Measurements from ENCODE around the gene SACM1L. TPM values are rescaled to one million over a fixed set of nuclear protein-coding genes. Genes with fewer than 3 reads are reported as not detected.
A peak's percentile ranks its signal among the peaks of the same experiment; 100 is the strongest.

The SACM1L gene
- total and polyA plus RNA-seq, 2 of the 13 experiments (the other 11 are each of a cell fraction or from before 2014, with no cell fraction given) = 15.1 to 27.8 TPM

DNA sequence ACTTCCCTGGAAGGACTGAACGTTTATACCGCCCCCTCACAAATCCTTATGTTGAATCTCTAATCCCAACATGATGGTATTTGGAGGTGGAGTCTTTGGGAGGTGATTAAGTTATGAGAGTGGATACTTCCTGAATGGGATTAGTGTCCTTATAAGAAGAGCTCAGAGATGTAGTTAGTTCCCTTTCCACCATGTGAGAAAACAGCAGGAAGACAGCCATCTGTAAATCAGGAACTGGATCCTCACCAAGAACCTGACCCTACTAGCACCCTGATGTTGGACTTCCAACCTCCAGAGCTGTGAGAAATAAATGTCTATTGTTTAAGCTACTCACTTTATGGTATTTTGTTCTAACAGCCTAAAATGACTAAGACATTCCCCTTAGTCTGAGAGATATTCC, 33.3 kb upstream of the SACM1L start (continued):
- TF ChIP-seq, protein P1, sequence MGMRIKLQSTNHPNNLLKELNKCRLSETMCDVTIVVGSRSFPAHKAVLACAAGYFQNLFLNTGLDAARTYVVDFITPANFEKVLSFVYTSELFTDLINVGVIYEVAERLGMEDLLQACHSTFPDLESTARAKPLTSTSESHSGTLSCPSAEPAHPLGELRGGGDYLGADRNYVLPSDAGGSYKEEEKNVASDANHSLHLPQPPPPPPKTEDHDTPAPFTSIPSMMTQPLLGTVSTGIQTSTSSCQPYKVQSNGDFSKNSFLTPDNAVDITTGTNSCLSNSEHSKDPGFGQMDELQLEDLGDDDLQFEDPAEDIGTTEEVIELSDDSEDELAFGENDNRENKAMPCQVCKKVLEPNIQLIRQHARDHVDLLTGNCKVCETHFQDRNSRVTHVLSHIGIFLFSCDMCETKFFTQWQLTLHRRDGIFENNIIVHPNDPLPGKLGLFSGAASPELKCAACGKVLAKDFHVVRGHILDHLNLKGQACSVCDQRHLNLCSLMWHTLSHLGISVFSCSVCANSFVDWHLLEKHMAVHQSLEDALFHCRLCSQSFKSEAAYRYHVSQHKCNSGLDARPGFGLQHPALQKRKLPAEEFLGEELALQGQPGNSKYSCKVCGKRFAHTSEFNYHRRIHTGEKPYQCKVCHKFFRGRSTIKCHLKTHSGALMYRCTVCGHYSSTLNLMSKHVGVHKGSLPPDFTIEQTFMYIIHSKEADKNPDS (CRISPR knock-in tag; IDR thresholded peaks at IDR 0.05) = no peak
- no peak for TF ChIP-seq SIN3A (IDR thresholded peaks at IDR 0.05; ENCODE audit: borderline replicate concordance, low read depth, low read length)

DNA sequence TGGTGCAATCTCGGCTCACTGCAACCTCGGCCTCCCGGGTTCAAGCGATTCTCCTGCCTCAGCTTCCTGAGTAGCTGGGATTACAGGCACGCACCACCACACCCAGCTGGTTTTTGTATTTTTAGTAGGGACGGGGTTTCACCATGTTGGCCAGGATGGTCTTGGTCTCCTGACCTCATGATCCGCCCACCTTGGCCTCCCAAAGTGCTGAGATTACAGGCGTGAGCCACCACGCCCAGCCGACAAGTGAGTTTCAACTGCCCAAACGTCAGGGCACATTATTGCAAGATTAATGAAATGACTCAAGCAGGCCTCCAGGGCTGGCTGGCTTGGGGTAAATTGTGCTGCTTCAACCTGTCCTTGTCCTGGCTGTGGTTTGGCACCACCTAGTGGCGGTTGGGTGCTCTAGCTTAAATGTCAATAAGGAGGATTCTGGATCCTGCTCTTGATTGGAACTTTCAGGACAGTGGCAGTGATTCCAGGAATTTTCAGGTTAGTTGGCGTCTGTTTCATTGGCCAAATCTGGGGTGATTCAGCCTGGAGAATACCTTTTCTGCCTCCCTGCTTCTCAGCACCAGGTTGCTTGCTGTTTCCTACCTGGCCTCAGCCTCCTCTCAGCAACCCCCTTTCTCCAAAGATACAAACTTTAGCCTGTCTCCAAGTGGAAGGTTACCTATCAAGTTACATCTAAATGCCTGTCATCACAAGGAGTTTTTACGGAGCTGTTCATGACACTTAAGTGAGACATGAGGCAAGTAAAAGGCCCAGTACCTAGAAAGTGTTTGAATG, 32.4 kb upstream of the SACM1L start:
- Histone ChIP-seq H4K20me1 (ENCODE audit: insufficient read depth, low read length) (no peaks in the 10 kb centered on the region), H3K4me3 (replicated peaks in 1 of 3; ENCODE audit: insufficient read depth in 1 of 3, low read depth in 2 of 3, low read length in 3 of 3) (no peak overlapping the region), H3K27ac (ENCODE audit: extremely low read length, insufficient read depth, low read length) (no peak overlapping the region), H2AFZ (ENCODE audit: low read length) (no peak overlapping the region), H3K4me1 (ENCODE audit: insufficient read depth, low read length) (peaks cover 29% of the 10 kb centered on the region), H3K9ac (ENCODE audit: insufficient read depth, low read depth, low read length) (no peak overlapping the region), H3K79me2 (ENCODE audit: insufficient read depth, low read length) (peaks cover 6% of the 10 kb centered on the region), H3K36me3 (replicated peaks in 1 of 2; ENCODE audit: control insufficient read depth in 1 of 2, insufficient read depth in 2 of 2, low read length in 2 of 2) (peaks cover 0 to 4% of the 10 kb centered on the region in 2 experiments; a peak in 1 of 5 replicates), H3K4me2 (ENCODE audit: low read depth, low read length) (no peak overlapping the region), H3K9me3 (ENCODE audit: low read length) (no peaks in the 10 kb centered on the region), H3K27me3 (ENCODE audit: control insufficient read depth in 1 of 2, insufficient read depth in 2 of 2, low read length in 2 of 2) (no peaks in the 10 kb centered on the region)
- no TSS peak for BruUV-seq (replicated peaks)
- peak; percentile 96 for FAIRE-seq
- in situ Hi-C loops (cut with HindIII; ENCODE audit: extremely low pct_ligation_motif_present, low pct_unique_long_range_greater_than_20kb) = loop anchor here (5.0 kb wide), 2 partner anchors 64 to 144 kb away; partner anchors contain the start of gene LIMD1
- ChIA-PET CTCF (ENCODE audit: low intra/inter-chr PET ratio, low total read pairs) (interaction anchor here (1.0 to 3.4 kb wide), 5 partner anchors 8 to 432 kb away, joined by 3 to 63 read pairs (median 3); partner anchors contain the start of gene LIMD1), POLR2A (interaction anchor here (1.6 kb wide), 1 partner anchor 63 kb away, joined by 6 read pairs; the partner anchor contains the start of gene LIMD1)
- ATAC-seq = peak; percentile 93
- intact Hi-C loops (cut with micrococcal nuclease; ENCODE audit: unreplicated experiment) = loop anchor here (1.0 to 5.0 kb wide), 3 partner anchors 44 to 145 kb away; no protein-coding TSS in a partner anchor
- WGBS (ENCODE audit: low lambda C conversion rate) = 65% methylated on average over 13 of the region's 14 CpGs
- peak; percentile 90 for DNase-seq (ENCODE audit: low spot score)
- TF ChIP-seq KLF6 (CRISPR knock-in tag; IDR thresholded peaks at IDR 0.05) (no peak), RNF2 (conservative IDR thresholded peaks at IDR 0.05; ENCODE audit: low read depth) (no peak), MTA1 (CRISPR knock-in tag; IDR thresholded peaks at IDR 0.05; ENCODE audit: borderline replicate concordance) (no peak), PPARG (CRISPR knock-in tag; conservative IDR thresholded peaks at IDR 0.05) (0 out of 2 replicates have a peak, but pooled peaks have one; percentile 23), XRCC5 (optimal IDR thresholded peaks at IDR 0.05; ENCODE audit: low read length) (peak; percentile 51), PITX1 (CRISPR knock-in tag; IDR thresholded peaks at IDR 0.05) (peak; percentile 28; the same call in 1 of the 2 replicates), TGIF2 (CRISPR knock-in tag; IDR thresholded peaks at IDR 0.05) (0 out of 2 replicates have a peak, but pooled peaks have one; percentile 51), KDM2A (CRISPR knock-in tag; IDR thresholded peaks at IDR 0.05; ENCODE audit: borderline replicate concordance, low read depth) (no peak; the same call in 1 of the 2 replicates), AHR (CRISPR knock-in tag; IDR thresholded peaks at IDR 0.05) (peak; percentile 54; the same call in 1 of the 2 replicates), ZNF777 (CRISPR knock-in tag; IDR thresholded peaks at IDR 0.05) (0 out of 2 replicates have a peak, but pooled peaks have one; percentile 29), SSRP1 (CRISPR knock-in tag; IDR thresholded peaks at IDR 0.05) (0 out of 2 replicates have a peak, but pooled peaks have one; percentile 39), RARG (CRISPR knock-in tag; IDR thresholded peaks at IDR 0.05; ENCODE audit: low read depth) (no peak), GATAD2A (CRISPR knock-in tag; IDR thresholded peaks at IDR 0.05) (peak; percentile 71), ZFP36L2 (CRISPR knock-in tag; IDR thresholded peaks at IDR 0.05) (no peak)
- TF ChIP-seq, protein P2, sequence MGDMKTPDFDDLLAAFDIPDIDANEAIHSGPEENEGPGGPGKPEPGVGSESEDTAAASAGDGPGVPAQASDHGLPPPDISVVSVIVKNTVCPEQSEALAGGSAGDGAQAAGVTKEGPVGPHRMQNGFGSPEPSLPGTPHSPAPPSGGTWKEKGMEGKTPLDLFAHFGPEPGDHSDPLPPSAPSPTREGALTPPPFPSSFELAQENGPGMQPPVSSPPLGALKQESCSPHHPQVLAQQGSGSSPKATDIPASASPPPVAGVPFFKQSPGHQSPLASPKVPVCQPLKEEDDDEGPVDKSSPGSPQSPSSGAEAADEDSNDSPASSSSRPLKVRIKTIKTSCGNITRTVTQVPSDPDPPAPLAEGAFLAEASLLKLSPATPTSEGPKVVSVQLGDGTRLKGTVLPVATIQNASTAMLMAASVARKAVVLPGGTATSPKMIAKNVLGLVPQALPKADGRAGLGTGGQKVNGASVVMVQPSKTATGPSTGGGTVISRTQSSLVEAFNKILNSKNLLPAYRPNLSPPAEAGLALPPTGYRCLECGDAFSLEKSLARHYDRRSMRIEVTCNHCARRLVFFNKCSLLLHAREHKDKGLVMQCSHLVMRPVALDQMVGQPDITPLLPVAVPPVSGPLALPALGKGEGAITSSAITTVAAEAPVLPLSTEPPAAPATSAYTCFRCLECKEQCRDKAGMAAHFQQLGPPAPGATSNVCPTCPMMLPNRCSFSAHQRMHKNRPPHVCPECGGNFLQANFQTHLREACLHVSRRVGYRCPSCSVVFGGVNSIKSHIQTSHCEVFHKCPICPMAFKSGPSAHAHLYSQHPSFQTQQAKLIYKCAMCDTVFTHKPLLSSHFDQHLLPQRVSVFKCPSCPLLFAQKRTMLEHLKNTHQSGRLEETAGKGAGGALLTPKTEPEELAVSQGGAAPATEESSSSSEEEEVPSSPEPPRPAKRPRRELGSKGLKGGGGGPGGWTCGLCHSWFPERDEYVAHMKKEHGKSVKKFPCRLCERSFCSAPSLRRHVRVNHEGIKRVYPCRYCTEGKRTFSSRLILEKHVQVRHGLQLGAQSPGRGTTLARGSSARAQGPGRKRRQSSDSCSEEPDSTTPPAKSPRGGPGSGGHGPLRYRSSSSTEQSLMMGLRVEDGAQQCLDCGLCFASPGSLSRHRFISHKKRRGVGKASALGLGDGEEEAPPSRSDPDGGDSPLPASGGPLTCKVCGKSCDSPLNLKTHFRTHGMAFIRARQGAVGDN (CRISPR knock-in tag; IDR thresholded peaks at IDR 0.05) = peak; percentile 46
